NB4 (cell line): ENCODE results near the gene ART4.

Experiments used
- CTCF ChIP-seq: IDR thresholded peaks from one replicate; pipeline ENCODE4 v1.5.1; 2012; ENCODE audit warnings: low read depth, low read length
- MAX ChIP-seq: IDR thresholded peaks from 2 replicates; pipeline ENCODE4 v1.6.1; 2011; ENCODE audit warnings: low read depth, low read length
- MYC ChIP-seq: IDR thresholded peaks from 2 replicates; pipeline ENCODE4 v1.6.1; 2011; ENCODE audit warnings: low read depth, low read length
- POLR2A ChIP-seq: IDR thresholded peaks from 2 replicates; pipeline ENCODE4 v1.6.1; 2011; ENCODE audit warnings: mild to moderate bottlenecking; ENCODE audit not compliant: insufficient read length; ENCODE audit errors: extremely low read depth

GRCh38 chr12:14890701-14891100 lies 47.4 kb upstream of the ART4 start:
- no peak for TF ChIP-seq CTCF
- no peak for TF ChIP-seq POLR2A
- TF ChIP-seq MAX = no peak
- TF ChIP-seq MYC = no peak
